ENCODE measurements around the gene MAP7D3. TPM values are rescaled to one million over a fixed set of nuclear protein-coding genes. Genes with fewer than 3 reads are reported as not detected.

Gene MAP7D3
- total and polyA plus RNA-seq, 2 of the 4 experiments (the other 2 are of a cell fraction), result 10.0 to 23.8 TPM

DNA sequence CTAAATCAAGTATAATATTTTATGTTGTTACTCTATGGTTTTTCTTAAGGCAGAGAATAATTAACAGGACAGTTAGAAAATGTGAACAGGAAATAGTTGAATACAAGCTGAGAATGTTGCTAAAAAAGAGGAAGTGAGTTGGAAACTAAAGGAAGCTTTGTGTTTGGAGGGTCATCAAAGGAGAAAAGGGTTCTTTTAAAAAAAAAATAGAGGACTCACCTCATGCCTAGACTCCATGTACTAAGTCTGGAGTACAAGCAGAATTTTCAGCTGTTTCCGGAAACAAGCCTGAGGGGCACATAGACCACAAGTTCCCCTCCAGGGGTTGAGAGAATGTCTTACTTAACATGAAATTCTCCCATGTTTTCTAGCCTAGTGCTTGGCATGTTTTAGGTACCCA lies 20.1 kb upstream of the MAP7D3 start:
- no peak overlapping the region for H2BK5ac ChIP-seq (ENCODE audit: low read depth, low read length, poor library complexity, severe bottlenecking)
- no peak overlapping the region for H3K14ac ChIP-seq (replicated peaks; ENCODE audit: low read depth, low read length)
- no peak overlapping the region for H4K8ac ChIP-seq (ENCODE audit: low read depth in 2 of 2, low read length in 2 of 2)
- in situ Hi-C loops (cut with MboI; ENCODE audit: low sequenced_read_pairs), result no loop called here
- H3K79me1 ChIP-seq (ENCODE audit: low read depth in 1 of 2, low read length in 2 of 2), result no peaks in the 10 kb centered on the region
- H3K9ac ChIP-seq (ENCODE audit: low read depth, low read length), result no peak overlapping the region
- no peaks in the 10 kb centered on the region for H3K9me3 ChIP-seq (ENCODE audit: control insufficient read depth, insufficient read depth, low read length)
- ATAC-seq (ENCODE audit: low read depth) (no peak), DNase-seq (no peak)
- H3K27ac ChIP-seq (ENCODE audit: insufficient read depth, low read length), result no peak overlapping the region
- H2AK9ac ChIP-seq (replicated peaks; ENCODE audit: low read depth, low read length, poor library complexity), result no peak overlapping the region
- H4K5ac ChIP-seq (ENCODE audit: low read depth, low read length), result no peak overlapping the region
- no peaks in the 10 kb centered on the region for H3K36me3 ChIP-seq (ENCODE audit: control insufficient read depth, insufficient read depth, low read length)
- no peak overlapping the region for H3K23ac ChIP-seq (ENCODE audit: low read depth, low read length)
- H3K56ac ChIP-seq (ENCODE audit: extremely low read depth, insufficient read depth, low read length), result no peak overlapping the region
- H2BK20ac ChIP-seq (ENCODE audit: low read depth, low read length), result no peak overlapping the region
- ChIA-PET CTCF (interaction anchor here (0.7 to 2.6 kb wide), 2 partner anchors 218 to 243 kb away, joined by 3 to 9 read pairs; no protein-coding TSS in a partner anchor), POLR2A (ENCODE audit: unreplicated experiment) (no interaction called here)
- no peak overlapping the region for H2AK5ac ChIP-seq (ENCODE audit: low read depth, low read length)
- TF ChIP-seq MXI1 (IDR thresholded peaks at IDR 0.05; ENCODE audit: borderline replicate concordance, low read depth, low read length) (no peak), RAD21 (IDR thresholded peaks at IDR 0.05; ENCODE audit: low read length) (no peak), MAFK (IDR thresholded peaks at IDR 0.05; ENCODE audit: low read depth, low read length) (no peak), MAZ (IDR thresholded peaks at IDR 0.05; ENCODE audit: borderline replicate concordance, low read depth, low read length) (no peak), BHLHE40 (IDR thresholded peaks at IDR 0.05; ENCODE audit: low read depth, low read length) (no peak), RFX5 (IDR thresholded peaks at IDR 0.05; ENCODE audit: low read depth, low read length) (no peak), RCOR1 (IDR thresholded peaks at IDR 0.05; ENCODE audit: insufficient replicate concordance, low read length) (no peak), POLR2A (IDR thresholded peaks at IDR 0.05; ENCODE audit: low read depth, low read length) (no peak), FOS (IDR thresholded peaks at IDR 0.05; ENCODE audit: low read depth, low read length) (no peak), CEBPB (IDR thresholded peaks at IDR 0.05; ENCODE audit: low read depth, low read length) (no peak), SMC3 (IDR thresholded peaks at IDR 0.05; ENCODE audit: low read depth, low read length) (no peak), NFE2L2 (IDR thresholded peaks at IDR 0.05; ENCODE audit: low read depth, low read length) (no peak), CHD1 (IDR thresholded peaks at IDR 0.05; ENCODE audit: low read depth, low read length) (no peak)
- TF ChIP-seq, protein P1, sequence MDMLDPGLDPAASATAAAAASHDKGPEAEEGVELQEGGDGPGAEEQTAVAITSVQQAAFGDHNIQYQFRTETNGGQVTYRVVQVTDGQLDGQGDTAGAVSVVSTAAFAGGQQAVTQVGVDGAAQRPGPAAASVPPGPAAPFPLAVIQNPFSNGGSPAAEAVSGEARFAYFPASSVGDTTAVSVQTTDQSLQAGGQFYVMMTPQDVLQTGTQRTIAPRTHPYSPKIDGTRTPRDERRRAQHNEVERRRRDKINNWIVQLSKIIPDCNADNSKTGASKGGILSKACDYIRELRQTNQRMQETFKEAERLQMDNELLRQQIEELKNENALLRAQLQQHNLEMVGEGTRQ (IDR thresholded peaks at IDR 0.05; ENCODE audit: low read depth, low read length), result no peak
- TF ChIP-seq, protein P2, sequence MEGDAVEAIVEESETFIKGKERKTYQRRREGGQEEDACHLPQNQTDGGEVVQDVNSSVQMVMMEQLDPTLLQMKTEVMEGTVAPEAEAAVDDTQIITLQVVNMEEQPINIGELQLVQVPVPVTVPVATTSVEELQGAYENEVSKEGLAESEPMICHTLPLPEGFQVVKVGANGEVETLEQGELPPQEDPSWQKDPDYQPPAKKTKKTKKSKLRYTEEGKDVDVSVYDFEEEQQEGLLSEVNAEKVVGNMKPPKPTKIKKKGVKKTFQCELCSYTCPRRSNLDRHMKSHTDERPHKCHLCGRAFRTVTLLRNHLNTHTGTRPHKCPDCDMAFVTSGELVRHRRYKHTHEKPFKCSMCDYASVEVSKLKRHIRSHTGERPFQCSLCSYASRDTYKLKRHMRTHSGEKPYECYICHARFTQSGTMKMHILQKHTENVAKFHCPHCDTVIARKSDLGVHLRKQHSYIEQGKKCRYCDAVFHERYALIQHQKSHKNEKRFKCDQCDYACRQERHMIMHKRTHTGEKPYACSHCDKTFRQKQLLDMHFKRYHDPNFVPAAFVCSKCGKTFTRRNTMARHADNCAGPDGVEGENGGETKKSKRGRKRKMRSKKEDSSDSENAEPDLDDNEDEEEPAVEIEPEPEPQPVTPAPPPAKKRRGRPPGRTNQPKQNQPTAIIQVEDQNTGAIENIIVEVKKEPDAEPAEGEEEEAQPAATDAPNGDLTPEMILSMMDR (conservative IDR thresholded peaks at IDR 0.05; ENCODE audit: low read depth, low read length), result no peak
- TF ChIP-seq, protein P3, sequence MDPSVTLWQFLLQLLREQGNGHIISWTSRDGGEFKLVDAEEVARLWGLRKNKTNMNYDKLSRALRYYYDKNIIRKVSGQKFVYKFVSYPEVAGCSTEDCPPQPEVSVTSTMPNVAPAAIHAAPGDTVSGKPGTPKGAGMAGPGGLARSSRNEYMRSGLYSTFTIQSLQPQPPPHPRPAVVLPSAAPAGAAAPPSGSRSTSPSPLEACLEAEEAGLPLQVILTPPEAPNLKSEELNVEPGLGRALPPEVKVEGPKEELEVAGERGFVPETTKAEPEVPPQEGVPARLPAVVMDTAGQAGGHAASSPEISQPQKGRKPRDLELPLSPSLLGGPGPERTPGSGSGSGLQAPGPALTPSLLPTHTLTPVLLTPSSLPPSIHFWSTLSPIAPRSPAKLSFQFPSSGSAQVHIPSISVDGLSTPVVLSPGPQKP (IDR thresholded peaks at IDR 0.05; ENCODE audit: borderline replicate concordance, low read depth, low read length), result no peak
- H4K91ac ChIP-seq (ENCODE audit: insufficient read depth, low read depth, low read length), result no peak overlapping the region
- H2BK120ac ChIP-seq (ENCODE audit: low read depth, low read length), result no peak overlapping the region
- peaks cover 4% of the 10 kb centered on the region; the same call in 1 of the 2 replicates for H3K27me3 ChIP-seq (ENCODE audit: control insufficient read depth, insufficient read depth, low read length)
- dilution Hi-C loops (cut with HindIII; ENCODE audit: low sequenced_read_pairs, unreplicated experiment), result no loop called here
- WGBS, 2 experiments (ENCODE audit: extremely low coverage in 2 of 2, insufficient read length in 1 of 2), result no CpG with 5 or more reads among the region's 1 CpG
- no peak overlapping the region for H3K4ac ChIP-seq (ENCODE audit: low read depth, low read length)
- no peaks in the 10 kb centered on the region for H3K4me1 ChIP-seq (ENCODE audit: control insufficient read depth, insufficient read depth, low read length)
- H2AFZ ChIP-seq (replicated peaks; ENCODE audit: low read length, poor library complexity), result no peak overlapping the region
- no peak overlapping the region for H2BK15ac ChIP-seq (ENCODE audit: low read depth, low read length)
- no peaks in the 10 kb centered on the region for H3K9me1 ChIP-seq (ENCODE audit: insufficient read depth, low read length)
- no peak overlapping the region for H3K18ac ChIP-seq (ENCODE audit: low read depth, low read length)
- BruUV-seq (replicated peaks), result no TSS peak
- intact Hi-C loops (cut with micrococcal nuclease), result no loop called here
- H4K20me1 ChIP-seq (ENCODE audit: insufficient read depth, low read length), result no peaks in the 10 kb centered on the region
- H3K4me2 ChIP-seq (ENCODE audit: low read depth, low read length), result no peak overlapping the region
- no peak overlapping the region for H3K4me3 ChIP-seq (ENCODE audit: insufficient read depth, low read depth, low read length)
